Left lobe of liver (tissue), 2 donors: Measurements from ENCODE around the gene ELMO3. TPM values are rescaled to one million over a fixed set of nuclear protein-coding genes. Genes with fewer than 3 reads are reported as not detected.
A peak's percentile ranks its signal among the peaks of the same experiment; 100 is the strongest.

Experiments
- ATAC-seq: fragments of 200-7000 bp; cut with Tn5 transposase; one replicate; pipeline ENCODE4 v1.9.1; 2020; ENCODE audit warnings: mild to moderate bottlenecking, moderate library complexity
- DNase-seq: peaks from one replicate; pipeline ENCODE4 v3.0.0-alpha.2; 2020; ENCODE audit warnings: low spot score
- total RNA-seq: library from RNA; stranded (reverse); gene quantifications from one replicate; pipeline ENCODE4 v1.2.1, GENCODE V29; 2021
- donor health status: DM: no; HTN: no; CAD: no; lungs with moderate emphysema.
- donor health status: DM: no; HTN: yes; CAD: no.

Gene ELMO3
- total RNA-seq, 1 donor from 2014 or later = 5.2 TPM

GRCh38 chr16:67163999-67164558 lies 34.9 kb upstream of the ELMO3 start:
- peak; percentile 3 for ATAC-seq
- DNase-seq = peak; percentile 45

- DNase-seq = peak; percentile 87
- peak; percentile 66 for ATAC-seq
Observed at GRCh38 chr16:67164599-67165061, 34.3 kb upstream of the ELMO3 start, which contains the start of gene HSF4. Gene HSF4 (plus strand): TSS chr16:67164745. CDS start chr16:67164812, 67 bp downstream.

GRCh38 chr16:67165121-67166078 lies 33.5 kb upstream of the ELMO3 start:
- DNase-seq = peak; percentile 45
- no peak for ATAC-seq

- ATAC-seq (no peak), DNase-seq (no peak)
Observed at GRCh38 chr16:67166110-67166547, 32.8 kb upstream of the ELMO3 start.

- DNase-seq (no peak), ATAC-seq (no peak)
Observed at GRCh38 chr16:67166598-67167168, 32.2 kb upstream of the ELMO3 start.

- ATAC-seq (no peak), DNase-seq (no peak)
Observed at GRCh38 chr16:67167588-67167987, 31.3 kb upstream of the ELMO3 start.

GRCh38 chr16:67169011-67169451 lies 29.9 kb upstream of the ELMO3 start:
- no peak for DNase-seq
- no peak for ATAC-seq

GRCh38 chr16:67169642-67170167 lies 29.2 kb upstream of the ELMO3 start:
- no peak for ATAC-seq
- DNase-seq = no peak

- DNase-seq (peak; percentile 85), ATAC-seq (peak; percentile 59)
Observed at GRCh38 chr16:67170168-67170948, 28.6 kb upstream of the ELMO3 start, which contains the start of gene NOL3. Gene NOL3 (plus strand): TSS chr16:67170538.

- peak; percentile 5 for ATAC-seq
- no peak for DNase-seq
Observed at GRCh38 chr16:67170949-67171649, 27.8 kb upstream of the ELMO3 start.

- DNase-seq = no peak
- no peak for ATAC-seq
Observed at GRCh38 chr16:67173323-67173722, 25.6 kb upstream of the ELMO3 start.

GRCh38 chr16:67173808-67174705 lies 24.9 kb upstream of the ELMO3 start:
- ATAC-seq = peak; percentile 72
- DNase-seq = peak; percentile 96

- DNase-seq = no peak
- ATAC-seq = no peak
Observed at GRCh38 chr16:67174706-67175231, 24.2 kb upstream of the ELMO3 start.

GRCh38 chr16:67176662-67177061 lies 22.3 kb upstream of the ELMO3 start:
- DNase-seq (no peak), ATAC-seq (no peak)

GRCh38 chr16:67177743-67178699 lies 20.9 kb upstream of the ELMO3 start:
- peak; percentile 71 for ATAC-seq

GRCh38 chr16:67179421-67180080 lies 19.4 kb upstream of the ELMO3 start:
- no peak for DNase-seq
- ATAC-seq = no peak

More at GRCh38 chr16:67177743-67178699, 20.9 kb upstream of the ELMO3 start:
- DNase-seq = peak; percentile 89

- no peak for ATAC-seq
Observed at GRCh38 chr16:67180166-67180565, 18.8 kb upstream of the ELMO3 start.

More at GRCh38 chr16:67180166-67180565, 18.8 kb upstream of the ELMO3 start:
- no peak for DNase-seq
